ENCODE results near the gene IFIT2.

DNA sequence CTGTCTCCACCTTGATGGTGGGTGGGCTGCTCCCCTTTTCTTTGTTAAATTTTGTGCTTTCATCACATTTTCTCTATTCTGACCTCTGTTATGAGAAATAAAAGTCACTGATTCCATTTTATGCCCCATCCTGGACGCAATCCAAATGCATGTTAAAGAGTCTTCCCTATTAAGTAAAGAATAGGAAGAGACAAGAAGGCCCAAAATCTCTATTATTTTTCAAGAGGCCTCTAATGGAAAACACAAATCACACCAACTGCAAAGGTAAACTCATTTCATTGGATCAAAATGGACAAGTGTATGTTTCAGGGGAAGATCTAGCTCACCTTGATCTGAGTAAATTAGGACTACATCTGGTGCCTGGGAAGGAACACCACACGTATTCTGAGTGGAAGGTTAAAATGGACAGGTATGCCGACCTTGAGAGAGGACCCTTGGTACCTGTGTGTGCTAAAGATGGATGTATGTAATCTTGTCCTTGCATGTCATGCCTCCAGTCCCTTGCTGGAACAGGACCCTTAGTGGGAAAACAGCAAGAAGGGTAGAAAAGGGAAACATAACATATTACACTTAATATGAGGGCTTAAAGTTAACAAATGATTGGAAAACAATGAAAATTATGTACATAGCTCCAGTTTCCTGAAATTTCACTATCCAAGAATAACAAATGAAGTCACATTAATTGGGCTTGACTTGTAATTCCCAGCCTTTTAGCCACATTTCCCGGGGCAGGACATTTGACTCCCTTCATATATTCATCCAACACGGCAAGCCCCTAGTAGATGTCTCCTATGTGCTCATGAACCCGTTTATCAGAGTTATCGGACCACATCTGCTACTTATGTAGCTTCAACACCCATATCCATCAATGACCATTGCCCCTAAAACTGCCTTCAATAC lies 7.6 kb downstream of the IFIT2 start:
- TF ChIP-seq, protein P1, sequence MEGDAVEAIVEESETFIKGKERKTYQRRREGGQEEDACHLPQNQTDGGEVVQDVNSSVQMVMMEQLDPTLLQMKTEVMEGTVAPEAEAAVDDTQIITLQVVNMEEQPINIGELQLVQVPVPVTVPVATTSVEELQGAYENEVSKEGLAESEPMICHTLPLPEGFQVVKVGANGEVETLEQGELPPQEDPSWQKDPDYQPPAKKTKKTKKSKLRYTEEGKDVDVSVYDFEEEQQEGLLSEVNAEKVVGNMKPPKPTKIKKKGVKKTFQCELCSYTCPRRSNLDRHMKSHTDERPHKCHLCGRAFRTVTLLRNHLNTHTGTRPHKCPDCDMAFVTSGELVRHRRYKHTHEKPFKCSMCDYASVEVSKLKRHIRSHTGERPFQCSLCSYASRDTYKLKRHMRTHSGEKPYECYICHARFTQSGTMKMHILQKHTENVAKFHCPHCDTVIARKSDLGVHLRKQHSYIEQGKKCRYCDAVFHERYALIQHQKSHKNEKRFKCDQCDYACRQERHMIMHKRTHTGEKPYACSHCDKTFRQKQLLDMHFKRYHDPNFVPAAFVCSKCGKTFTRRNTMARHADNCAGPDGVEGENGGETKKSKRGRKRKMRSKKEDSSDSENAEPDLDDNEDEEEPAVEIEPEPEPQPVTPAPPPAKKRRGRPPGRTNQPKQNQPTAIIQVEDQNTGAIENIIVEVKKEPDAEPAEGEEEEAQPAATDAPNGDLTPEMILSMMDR (IDR thresholded peaks at IDR 0.05), result no peak
- TF ChIP-seq, protein P2, sequence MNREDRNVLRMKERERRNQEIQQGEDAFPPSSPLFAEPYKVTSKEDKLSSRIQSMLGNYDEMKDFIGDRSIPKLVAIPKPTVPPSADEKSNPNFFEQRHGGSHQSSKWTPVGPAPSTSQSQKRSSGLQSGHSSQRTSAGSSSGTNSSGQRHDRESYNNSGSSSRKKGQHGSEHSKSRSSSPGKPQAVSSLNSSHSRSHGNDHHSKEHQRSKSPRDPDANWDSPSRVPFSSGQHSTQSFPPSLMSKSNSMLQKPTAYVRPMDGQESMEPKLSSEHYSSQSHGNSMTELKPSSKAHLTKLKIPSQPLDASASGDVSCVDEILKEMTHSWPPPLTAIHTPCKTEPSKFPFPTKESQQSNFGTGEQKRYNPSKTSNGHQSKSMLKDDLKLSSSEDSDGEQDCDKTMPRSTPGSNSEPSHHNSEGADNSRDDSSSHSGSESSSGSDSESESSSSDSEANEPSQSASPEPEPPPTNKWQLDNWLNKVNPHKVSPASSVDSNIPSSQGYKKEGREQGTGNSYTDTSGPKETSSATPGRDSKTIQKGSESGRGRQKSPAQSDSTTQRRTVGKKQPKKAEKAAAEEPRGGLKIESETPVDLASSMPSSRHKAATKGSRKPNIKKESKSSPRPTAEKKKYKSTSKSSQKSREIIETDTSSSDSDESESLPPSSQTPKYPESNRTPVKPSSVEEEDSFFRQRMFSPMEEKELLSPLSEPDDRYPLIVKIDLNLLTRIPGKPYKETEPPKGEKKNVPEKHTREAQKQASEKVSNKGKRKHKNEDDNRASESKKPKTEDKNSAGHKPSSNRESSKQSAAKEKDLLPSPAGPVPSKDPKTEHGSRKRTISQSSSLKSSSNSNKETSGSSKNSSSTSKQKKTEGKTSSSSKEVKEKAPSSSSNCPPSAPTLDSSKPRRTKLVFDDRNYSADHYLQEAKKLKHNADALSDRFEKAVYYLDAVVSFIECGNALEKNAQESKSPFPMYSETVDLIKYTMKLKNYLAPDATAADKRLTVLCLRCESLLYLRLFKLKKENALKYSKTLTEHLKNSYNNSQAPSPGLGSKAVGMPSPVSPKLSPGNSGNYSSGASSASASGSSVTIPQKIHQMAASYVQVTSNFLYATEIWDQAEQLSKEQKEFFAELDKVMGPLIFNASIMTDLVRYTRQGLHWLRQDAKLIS (CRISPR knock-in tag; IDR thresholded peaks at IDR 0.05; ENCODE audit: borderline replicate concordance), result no peak
- TF ChIP-seq ESRRA (CRISPR knock-in tag; IDR thresholded peaks at IDR 0.05; ENCODE audit: borderline replicate concordance), result no peak
- TF ChIP-seq, protein P3, sequence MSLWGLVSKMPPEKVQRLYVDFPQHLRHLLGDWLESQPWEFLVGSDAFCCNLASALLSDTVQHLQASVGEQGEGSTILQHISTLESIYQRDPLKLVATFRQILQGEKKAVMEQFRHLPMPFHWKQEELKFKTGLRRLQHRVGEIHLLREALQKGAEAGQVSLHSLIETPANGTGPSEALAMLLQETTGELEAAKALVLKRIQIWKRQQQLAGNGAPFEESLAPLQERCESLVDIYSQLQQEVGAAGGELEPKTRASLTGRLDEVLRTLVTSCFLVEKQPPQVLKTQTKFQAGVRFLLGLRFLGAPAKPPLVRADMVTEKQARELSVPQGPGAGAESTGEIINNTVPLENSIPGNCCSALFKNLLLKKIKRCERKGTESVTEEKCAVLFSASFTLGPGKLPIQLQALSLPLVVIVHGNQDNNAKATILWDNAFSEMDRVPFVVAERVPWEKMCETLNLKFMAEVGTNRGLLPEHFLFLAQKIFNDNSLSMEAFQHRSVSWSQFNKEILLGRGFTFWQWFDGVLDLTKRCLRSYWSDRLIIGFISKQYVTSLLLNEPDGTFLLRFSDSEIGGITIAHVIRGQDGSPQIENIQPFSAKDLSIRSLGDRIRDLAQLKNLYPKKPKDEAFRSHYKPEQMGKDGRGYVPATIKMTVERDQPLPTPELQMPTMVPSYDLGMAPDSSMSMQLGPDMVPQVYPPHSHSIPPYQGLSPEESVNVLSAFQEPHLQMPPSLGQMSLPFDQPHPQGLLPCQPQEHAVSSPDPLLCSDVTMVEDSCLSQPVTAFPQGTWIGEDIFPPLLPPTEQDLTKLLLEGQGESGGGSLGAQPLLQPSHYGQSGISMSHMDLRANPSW (CRISPR knock-in tag; conservative IDR thresholded peaks at IDR 0.05; ENCODE audit: low read depth), result no peak
- TF ChIP-seq JUN (CRISPR knock-in tag; IDR thresholded peaks at IDR 0.05), result no peak
- no peak for TF ChIP-seq ZBTB21 (CRISPR knock-in tag; IDR thresholded peaks at IDR 0.05; ENCODE audit: borderline replicate concordance)
- no peak for TF ChIP-seq HMGA2 (CRISPR knock-in tag; IDR thresholded peaks at IDR 0.05)
